GM21723 (cell line): ENCODE data around the gene ZNF559.
A peak's percentile ranks its signal among the peaks of the same experiment; 100 is the strongest.
"Not testable (repeated sequence)": the region's sequence is repeated elsewhere in the genome, so short reads cannot be mapped to it uniquely, and the experiment has no call there.

ENCODE experiments used
- ATAC-seq: cut with Tn5 transposase; IDR thresholded peaks from one replicate; pipeline ENCODE4 v1.9.1; 2021; ENCODE audit warnings: mild to moderate bottlenecking, moderate library complexity; ENCODE audit not compliant: unreplicated experiment

ZNF559 gene

DNA sequence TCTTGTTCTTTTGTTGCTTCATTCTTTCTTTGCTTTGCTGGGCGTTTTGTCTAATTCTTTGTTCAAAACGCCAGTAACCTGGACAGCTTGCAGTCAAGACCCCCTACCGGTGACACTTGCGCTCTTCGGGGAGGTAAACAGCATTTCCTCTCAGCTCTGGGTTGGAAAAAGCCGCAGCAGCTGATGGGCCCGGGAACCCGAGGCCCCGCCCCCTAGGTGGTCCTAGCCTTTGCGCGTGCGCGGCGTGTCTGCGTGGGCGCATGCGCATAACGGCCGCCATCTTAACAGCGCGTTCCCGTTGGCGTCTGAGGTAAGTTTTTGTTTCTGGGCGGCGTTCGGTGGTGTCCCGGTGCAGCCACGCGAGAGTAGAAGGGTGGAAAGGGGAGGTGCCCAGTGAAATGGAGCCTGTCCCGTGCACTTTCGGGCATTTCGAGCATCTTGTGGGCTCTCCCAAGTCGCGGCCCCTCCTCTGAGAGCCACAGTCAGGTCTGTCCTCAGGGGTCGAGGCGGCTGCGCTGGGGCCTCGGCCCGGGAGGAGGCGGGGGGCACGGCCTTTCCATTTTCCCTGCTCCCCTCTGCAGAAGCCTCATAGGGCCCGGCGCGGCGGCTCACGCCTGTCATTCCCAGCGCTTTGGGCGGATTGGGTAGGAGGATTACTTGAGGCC lies at the start of gene ZNF559:
TSS of gene ZNF559 (plus strand) at position 261 of the 665 bp plus-strand sequence. CDS start 14,371 bp downstream, outside the sequence.
- peak; percentile 96 for ATAC-seq

DNA sequence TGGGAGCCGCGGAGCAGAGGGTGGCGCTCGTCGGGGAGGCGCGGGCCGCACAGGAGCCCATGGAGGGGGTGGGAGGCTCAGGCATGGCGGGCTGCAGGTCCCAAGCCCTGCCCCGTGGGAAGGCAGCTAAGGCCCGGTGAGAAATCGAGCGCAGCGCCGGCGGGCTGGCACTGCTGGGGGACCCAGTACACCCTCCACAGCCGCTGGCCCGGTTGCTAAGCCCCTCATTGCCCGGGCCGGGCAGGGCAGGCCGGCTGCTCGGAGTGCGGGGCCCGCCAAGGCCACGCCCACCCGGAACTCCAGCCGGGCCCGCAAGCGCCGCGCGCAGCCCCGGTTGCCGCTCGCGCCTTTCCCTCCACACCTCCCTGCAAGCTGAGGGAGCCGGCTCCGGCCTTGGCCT lies 40.5 kb upstream of the ZNF559 start:
- ATAC-seq = not testable (repeated sequence)

DNA sequence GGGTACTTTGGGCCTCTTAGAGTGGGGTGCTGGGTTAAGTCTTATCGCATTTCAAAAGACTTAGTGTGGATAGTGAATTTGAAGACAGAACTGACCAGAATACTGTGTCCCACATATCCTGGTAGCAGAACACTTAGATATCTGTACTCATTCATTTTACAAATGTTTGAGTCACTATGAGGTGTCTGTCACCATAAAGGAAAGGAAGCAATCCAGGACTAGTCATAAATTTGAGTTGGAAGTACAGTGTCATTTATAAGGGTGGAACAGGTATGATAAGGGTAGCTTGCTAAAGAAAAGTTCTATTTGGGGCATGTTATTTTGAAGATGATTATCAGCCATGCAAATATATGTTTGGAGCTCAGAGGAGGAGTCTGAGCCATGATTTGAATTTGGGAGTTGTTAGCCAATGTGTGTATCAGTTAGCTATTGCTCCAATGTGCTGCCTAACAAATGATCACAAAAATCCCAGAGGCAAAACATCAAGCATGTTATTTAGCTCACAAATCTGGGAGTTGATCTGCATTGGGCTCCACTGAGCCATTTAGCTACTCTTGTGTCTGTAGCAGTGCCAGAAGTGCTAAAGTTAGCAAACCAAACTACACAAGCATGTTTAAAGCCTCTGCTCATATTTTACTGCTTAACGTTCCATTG lies 34.6 kb upstream of the ZNF559 start:
- no peak for ATAC-seq

DNA sequence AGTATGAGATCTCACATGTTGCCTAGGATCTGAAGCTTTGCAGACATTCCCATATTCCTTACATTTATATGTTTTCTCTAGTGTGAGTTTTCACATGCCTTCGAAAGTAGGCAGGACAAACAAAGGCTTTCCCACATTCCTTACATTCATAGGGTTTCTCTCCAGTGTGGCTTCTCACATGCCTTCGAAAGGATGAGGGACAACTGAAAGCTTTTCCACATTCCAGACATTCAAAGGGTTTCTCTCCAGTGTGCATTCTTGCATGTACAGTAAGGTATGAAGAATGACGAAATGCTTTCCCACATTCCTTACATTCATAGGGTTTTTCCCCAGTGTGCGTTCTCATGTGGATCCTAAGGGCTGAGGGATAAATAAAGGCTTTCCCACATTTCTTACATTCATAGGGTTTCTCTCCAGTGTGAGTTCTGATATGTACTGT lies 28.5 kb upstream of the ZNF559 start:
- no peak for ATAC-seq

DNA sequence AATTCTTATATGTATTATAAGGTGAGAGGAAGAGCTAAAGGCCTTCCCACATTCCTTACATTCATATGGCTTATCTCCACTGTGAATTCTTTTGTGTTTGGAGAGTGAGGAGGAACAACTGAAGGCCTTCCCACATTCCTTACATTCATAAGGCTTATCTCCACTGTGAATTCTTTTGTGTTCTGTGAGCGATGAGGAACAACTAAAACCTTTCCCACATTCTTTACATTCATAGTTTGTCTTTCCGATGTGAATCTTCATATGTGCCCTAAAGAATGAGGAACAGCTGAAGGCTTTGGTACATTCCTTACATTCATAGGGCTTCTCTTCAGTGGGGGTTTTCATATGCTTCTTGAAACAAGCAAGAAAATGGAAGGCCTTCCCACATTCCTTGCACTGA lies 27.6 kb upstream of the ZNF559 start:
- no peak for ATAC-seq

DNA sequence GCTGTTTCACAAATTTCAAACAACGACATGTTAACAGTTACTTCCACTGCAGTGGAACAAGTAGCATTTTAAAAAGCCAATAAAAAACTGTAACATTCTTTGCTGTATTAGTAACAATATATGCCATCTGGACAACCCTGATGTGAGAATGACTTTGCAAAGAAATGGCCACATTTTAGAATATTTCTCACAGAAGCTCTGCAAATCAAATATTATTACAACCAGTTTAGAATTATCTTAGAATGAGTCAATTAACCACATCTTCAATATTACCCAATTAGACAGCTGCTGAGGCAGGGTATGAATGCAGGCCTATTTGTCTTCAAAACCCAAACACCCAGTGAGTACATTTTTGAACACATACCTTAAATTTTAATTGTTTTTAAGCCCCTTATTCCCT lies 17.5 kb upstream of the ZNF559 start:
- ATAC-seq = no peak

DNA sequence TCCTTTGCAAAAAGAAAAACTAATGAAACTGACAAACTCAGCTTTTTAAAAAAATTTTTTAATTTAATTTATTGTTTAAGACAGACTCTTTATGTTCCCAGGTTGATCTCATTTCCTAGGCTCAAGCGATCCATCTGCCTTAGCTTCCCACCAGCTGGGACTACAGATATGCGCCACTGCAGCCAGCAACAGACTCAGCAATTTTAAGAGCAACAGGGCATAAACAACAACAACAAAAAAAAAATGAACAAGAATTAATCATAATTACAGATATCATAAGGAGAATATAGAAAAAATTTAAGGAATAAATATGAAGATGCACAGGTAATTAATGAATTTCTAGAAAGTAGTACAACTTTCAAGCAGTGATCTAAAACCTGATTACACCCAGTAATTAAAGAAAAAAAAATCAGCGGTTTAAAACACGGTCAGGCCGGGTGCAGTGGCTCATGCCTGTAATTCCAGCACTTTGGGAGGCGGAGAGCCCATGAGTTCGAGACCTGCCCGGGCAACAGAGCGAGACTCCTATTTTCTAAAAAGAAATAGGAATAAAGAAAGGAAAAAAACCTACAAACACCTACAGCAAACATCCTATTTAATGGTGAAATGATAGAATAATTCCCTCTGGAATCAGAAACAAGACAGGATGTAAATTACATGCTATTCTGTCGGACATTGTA lies 15.7 kb upstream of the ZNF559 start:
- ATAC-seq = no peak

DNA sequence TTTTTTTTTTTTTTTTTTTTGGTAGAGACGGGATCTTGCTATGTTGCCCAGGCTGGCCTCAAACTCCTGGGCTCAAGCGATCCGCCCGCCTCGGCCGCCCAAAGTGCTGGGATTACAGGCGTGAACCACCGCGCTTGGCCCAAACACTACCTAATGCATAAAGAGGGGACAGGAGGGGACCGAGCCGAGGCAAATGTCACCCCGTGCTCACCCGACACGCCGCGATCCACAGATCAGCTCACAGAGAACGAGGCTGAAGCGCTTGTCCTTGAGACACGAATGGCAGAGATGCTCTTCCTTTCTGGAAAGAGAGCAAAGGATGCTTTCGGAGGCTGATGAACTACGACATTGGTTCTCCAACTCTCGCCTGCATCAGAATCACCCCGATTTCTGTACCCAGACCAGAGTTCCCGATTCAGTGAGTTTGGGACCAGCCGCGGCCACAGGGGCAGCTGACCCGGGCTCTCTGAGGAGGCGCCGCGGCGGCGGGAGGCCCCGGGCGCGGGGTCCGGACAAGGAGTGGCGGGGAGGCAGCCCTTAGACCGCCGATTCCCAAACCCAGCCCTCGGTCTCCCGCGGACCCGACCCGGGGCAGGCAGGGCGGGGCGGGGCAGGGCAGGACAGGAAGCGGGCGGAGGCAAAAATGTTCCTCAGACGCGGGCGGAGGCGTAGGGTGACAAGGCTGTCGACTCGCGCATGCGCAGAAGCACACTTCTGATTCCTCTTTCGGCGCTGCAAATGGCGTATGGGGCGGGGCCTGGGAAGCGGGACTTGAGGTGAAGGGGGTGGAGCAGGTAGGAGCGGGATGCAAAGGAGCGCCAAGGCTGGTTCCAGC lies 14.6 kb upstream of the ZNF559 start, which contains the start of gene ZNF699:
TSS of gene ZNF699 (minus strand) at position 700 of the 835 bp plus-strand sequence. CDS start 4,719 bp downstream, outside the sequence.
- peak; percentile 88 for ATAC-seq

DNA sequence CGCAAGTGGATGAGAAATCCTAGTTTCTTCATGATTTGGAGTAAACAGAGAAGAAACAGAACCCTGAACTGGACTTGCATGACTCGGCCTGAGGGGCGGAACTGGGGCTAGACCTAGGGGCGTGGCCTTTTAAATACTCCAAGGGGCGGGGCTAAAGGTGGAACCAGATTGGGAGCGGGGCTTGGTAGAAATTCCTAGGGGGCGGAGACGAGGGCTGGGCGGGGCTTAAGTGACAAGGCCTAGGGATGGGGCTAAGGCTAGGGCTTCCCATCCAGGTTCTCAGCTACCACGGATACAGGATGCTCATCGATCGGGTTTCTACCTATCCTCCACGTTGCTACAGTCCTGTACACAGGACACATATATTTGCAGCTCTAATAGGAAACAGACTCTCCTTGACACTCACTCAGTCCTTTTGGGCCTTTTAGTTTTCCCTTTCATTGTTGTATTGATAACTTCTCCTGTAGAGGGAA lies 14.0 kb upstream of the ZNF559 start:
- peak; percentile 66 for ATAC-seq

DNA sequence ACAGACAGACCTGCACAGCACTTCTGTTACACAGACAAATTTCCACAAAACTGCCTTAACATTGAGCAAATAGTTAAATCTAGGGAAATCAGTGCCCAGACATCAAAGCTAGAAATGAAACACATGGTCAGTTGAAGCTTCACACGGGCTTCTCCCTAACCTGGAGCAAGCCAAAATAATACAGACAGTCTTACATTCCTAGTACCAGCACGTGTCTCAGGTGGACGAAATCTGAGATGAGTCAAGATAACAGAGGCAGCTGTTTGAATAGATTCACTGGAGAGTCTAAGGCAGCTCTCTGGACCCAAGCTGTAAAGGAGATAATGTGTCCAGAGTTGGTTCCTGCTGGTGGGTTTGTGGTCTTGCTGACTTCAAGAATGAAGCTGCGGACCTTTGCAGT lies 10.2 kb upstream of the ZNF559 start:
- ATAC-seq = no peak

DNA sequence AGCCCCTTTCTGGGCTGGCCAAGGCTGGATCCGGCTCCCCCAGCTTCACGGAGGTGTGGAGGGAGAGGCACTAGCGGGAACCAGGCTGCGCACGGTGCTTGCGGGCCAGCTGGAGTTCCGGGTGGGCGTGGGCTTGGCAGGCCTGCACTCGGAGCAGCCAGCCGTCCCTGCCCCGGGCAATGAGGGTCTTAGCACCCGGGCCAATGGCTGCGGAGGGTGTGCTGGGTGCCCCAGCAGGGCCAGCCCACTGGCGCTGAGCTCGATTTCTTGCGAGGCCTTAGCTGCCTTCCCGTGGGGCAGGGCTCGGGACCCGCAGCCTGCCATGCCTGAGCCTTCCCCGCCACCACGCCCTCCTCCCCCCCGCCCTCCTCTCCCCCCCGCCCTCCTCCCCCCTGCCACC lies 2.6 kb upstream of the ZNF559 start:
- no peak for ATAC-seq

DNA sequence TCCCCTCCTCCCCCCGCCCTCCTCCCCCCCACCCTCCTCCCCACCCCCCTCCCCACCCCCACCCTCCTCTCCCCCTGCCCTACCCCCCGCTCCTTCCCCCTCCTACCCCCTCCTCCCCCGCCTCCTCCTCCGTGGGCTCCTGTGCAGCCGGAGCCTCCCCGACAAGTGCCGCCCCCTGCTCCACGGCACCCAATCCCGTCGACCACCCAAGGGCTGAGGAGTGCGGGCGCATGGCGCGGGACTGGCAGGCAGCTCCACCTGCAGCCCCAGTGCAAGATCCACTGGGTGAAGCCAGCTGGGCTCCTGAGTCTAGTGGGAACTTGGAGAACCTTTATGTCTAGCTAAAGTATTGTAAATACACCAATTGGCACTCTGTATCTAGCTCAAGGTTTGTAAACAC lies 2.2 kb upstream of the ZNF559 start:
- ATAC-seq = not testable (repeated sequence)

DNA sequence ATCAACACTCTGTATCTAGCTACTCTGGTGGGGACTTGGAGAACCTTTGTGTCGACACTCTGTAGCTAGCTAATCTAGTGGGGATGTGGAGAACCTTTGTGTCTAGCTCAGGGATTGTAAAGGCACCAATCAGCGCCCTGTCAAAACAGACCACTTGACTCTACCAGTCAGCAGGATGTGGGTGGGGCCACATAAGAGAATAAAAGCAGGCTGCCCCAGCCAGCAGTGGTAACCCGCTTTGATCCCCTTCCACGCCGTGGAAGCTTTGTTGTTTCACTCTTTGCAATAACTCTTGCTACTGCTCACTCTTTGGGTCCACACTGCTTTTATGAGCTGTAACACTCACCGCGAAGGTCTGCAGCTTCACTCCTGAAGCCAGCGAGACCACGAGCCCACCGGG lies 1.8 kb upstream of the ZNF559 start:
- not testable (repeated sequence) for ATAC-seq

DNA sequence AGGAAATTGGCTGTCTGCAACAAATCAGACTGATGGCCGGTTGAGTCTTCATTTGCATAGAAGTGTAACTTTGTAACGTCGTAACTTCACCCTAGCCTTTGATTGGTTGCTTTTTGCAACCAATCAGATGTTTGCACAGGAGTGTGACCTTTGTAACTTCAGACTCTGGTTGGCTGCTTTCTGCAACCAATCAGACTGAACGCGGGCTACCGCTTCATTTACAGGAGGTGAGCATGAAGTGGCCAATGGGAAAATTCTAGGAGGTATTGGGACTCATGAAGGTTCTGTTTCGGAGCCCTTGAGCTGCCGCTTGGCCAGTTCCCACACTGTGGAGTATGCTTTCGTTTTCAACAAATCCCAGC lies 441 bp upstream of the ZNF559 start:
- ATAC-seq = peak; percentile 37

DNA sequence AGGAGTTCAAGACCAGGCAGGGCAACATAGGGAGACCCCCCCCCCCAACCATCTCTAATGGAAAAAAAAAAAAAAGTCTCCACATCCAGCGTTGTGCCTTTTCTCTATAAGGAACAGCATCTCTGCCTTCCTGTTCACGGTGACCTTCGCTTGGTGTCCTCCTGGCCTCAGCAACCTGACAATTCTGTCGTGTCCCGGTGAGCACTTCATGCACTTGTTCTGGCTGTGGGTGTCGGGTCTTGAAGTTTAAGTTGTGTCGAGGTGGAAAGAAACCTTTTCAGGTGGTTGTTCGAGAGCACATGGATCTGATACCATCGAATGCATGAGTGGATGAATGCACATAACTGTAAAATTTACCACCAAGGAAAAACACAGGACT lies 594 bp downstream of the ZNF559 start:
- no peak for ATAC-seq

DNA sequence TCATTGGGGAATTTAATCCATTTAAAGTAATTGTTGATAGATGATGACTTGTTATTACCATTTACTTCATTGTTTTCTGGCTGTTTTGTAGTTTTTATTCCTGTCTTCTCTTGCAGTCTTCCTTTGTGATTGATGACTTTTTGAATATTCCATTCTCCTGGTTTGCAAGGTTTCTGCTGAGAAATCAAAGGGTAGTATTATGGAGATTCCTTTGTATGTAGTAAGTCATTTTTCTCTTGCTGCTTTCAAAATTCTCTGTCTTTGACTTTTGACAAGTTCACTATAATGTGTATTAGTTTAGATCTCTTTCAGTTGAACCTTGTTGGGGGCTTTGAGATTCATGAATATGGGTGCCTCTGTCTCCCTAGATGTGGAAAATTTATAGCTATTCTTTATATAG lies 6.0 kb downstream of the ZNF559 start:
- ATAC-seq = no peak

DNA sequence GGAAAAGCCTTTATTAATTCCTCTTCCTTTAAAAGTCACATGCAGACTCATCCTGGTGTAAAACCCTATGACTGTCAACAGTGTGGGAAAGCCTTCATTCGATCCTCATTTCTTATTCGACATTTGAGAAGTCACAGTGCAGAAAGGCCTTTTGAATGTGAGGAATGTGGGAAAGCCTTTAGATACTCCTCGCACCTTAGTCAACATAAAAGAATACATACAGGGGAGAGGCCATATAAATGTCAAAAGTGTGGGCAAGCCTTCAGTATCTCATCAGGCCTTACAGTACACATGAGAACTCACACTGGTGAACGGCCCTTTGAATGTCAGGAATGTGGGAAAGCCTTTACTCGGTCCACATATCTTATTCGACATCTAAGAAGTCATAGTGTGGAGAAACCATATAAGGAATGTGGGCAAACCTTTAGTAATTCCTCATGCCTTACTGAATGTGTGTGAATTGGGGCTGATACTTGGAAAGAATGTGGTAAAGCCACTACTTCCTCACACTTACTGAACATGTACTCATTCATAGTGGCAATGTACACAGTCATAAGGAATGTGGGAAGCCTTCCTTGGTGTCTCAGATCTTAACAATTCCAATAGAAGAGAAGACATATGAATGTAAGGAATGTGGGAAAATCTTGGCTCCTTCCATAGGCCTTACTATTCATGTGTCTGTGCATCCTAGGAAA lies 18.8 kb downstream of the ZNF559 start:
- ATAC-seq = no peak

DNA sequence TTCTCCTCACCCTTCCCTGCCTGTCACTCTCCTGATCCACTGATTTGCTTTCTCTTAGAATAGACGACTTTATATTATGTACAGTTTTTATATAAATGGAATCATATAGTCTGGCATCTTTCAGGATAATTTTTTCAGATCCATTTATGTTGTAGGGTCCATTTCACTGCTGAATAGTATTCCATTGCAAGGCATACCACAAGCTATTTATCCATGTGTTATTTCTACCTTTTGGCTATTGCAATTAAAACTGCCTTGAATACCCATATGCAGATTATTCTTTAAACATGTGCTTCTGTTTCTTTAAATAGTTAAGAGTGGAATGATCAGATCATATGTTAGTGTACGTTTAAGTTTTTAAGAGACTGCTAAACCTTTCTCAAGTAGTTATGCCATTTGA lies 21.0 kb downstream of the ZNF559 start:
- ATAC-seq = no peak

DNA sequence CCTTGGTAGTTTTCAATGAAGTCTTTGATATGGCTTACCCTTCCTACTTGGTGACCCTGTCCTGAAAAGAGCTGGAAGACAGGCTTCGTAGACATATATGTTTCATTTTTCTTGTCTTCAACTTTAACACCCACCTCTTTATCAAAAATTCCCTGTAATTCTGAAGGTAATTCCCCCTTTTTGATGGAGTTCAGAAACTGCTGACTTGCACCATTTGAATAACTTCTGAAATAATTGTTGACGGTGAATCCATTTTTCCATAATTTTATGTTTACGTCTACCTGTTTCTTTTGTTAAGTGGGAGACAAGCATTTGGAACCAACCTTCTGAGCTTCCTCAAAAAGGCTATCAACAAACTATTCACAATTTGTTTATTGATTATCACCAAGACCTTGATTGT lies 24.3 kb downstream of the ZNF559 start:
- ATAC-seq = no peak

DNA sequence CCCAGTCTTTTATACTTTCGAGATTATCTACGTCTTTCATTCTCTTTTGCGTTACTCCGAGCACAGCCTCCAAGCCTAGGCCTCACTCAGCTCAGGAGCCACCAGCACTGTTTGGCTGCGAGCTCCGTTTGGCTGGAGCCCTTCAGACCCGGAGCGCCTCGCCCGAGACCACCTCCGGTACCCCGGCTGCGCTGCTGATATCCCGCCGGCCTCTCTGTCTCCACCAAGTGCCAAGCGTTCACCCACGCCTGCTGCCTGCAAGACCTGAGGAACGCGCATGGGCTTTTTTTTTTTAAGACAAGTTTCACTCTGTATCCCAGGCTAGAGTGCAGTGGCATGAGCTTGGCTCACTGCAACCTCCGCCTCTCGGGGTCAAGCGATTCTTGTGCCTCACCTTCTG lies 24.7 kb downstream of the ZNF559 start:
- no peak for ATAC-seq
